NB4 (cell line): ENCODE measurements around the gene AGBL4.

Experiments used
- DNase-seq: peaks from one replicate; pipeline ENCODE4 v3.0.0; 2010; ENCODE audit warnings: low read depth
- H3K4me3 ChIP-seq: one replicate; pipeline ENCODE4 v1.5.1; 2011; ENCODE audit warnings: mild to moderate bottlenecking, low read depth, low read length, moderate library complexity
- CTCF ChIP-seq: IDR thresholded peaks from one replicate; pipeline ENCODE4 v1.5.1; 2012; ENCODE audit warnings: low read depth, low read length
- MAX ChIP-seq: IDR thresholded peaks from 2 replicates; pipeline ENCODE4 v1.6.1; 2011; ENCODE audit warnings: low read depth, low read length
- MYC ChIP-seq: IDR thresholded peaks from 2 replicates; pipeline ENCODE4 v1.6.1; 2011; ENCODE audit warnings: low read depth, low read length
- POLR2A ChIP-seq: IDR thresholded peaks from 2 replicates; pipeline ENCODE4 v1.6.1; 2011; ENCODE audit warnings: mild to moderate bottlenecking; ENCODE audit not compliant: insufficient read length; ENCODE audit errors: extremely low read depth

The AGBL4 gene

GRCh38 chr1:48940962-48941732 is 1082.6 kb downstream of the AGBL4 start:
- TF ChIP-seq CTCF, result no peak
- TF ChIP-seq POLR2A, result no peak
- no peak for TF ChIP-seq MYC
- TF ChIP-seq MAX, result no peak
- H3K4me3 ChIP-seq, result no peak overlapping the region
- no peak for DNase-seq

GRCh38 chr1:48940354-48940753 is 1083.4 kb downstream of the AGBL4 start:
- DNase-seq, result no peak
- TF ChIP-seq POLR2A (no peak), CTCF (no peak), MYC (no peak), MAX (no peak)
- H3K4me3 ChIP-seq, result no peak overlapping the region

- DNase-seq, result no peak
- no peak overlapping the region for H3K4me3 ChIP-seq
- no peak for TF ChIP-seq CTCF
These were observed 1083.9 kb downstream of the AGBL4 start for GRCh38 chr1:48939828-48940227.

- no peak for DNase-seq
- no peak overlapping the region for H3K4me3 ChIP-seq
- TF ChIP-seq POLR2A (no peak), MAX (no peak), MYC (no peak), CTCF (no peak)
These were observed 1084.7 kb downstream of the AGBL4 start for GRCh38 chr1:48939042-48939441.

GRCh38 chr1:48937732-48938131 is 1086.0 kb downstream of the AGBL4 start:
- H3K4me3 ChIP-seq, result no peak overlapping the region
- no peak for TF ChIP-seq MYC
- TF ChIP-seq CTCF, result no peak
- no peak for TF ChIP-seq MAX
- TF ChIP-seq POLR2A, result no peak
- no peak for DNase-seq

- H3K4me3 ChIP-seq, result no peak overlapping the region
- TF ChIP-seq POLR2A, result no peak
- no peak for TF ChIP-seq MYC
- TF ChIP-seq MAX, result no peak
- TF ChIP-seq CTCF, result no peak
- DNase-seq, result no peak
These were observed 1087.3 kb downstream of the AGBL4 start for GRCh38 chr1:48936436-48936835.
